A549 (cell line): Measurements from ENCODE around the gene KCNIP3. TPM values are rescaled to one million over a fixed set of nuclear protein-coding genes. Genes with fewer than 3 reads are reported as not detected.

Experiments used
- ATAC-seq, 2 experiments: fragments of 200-7000 bp in 1 of 2; fragments of >200 bp in 1 of 2; cut with Nextera tagmentation in 1 of 2; cut with Tn5 transposase in 1 of 2; 3 replicates each; pipeline versions ENCODE4 v1.8.0 to v1.9.1; 2018 to 2020; ENCODE audit warnings: mild to moderate bottlenecking in 1 of 2, moderate library complexity in 1 of 2
- CTCF ChIA-PET: fragments of 300-600 bp; sonication (Branson Sonifier 250); formaldehyde crosslinking; extraction: SDS; loops from one replicate; lab custom pipeline; 2021; ENCODE audit warnings: antibody characterized with exemption, inconsistent platforms; lab: Yijun Ruan, JAX
- POLR2A ChIA-PET: fragments of 350-600 bp; formaldehyde crosslinking; extraction: SDS; loops from one replicate; lab custom pipeline; 2021; ENCODE audit warnings: antibody characterized with exemption, inconsistent platforms; lab: Yijun Ruan, JAX
- DNase-seq, 2 experiments: peaks; one replicate each; pipeline versions ENCODE4 v3.0.0 to v3.0.0-alpha.2; 2011 to 2016; ENCODE audit warnings: low read depth in 1 of 2, low spot score in 1 of 2
- FAIRE-seq: peaks from 2 replicates; lab custom pipeline; 2011; peaks lifted over from hg19 to GRCh38; lab: Jason Lieb, UNC
- H3K27ac ChIP-seq, 2 experiments: fragments of >200 bp; sonication (Bioruptor Twin); formaldehyde crosslinking; 3 replicates each; pipeline ENCODE4 v1.5.1; 2016 to 2017
- H3K4me1 ChIP-seq: fragments of >200 bp; sonication (Bioruptor Twin); formaldehyde crosslinking; 3 replicates; pipeline ENCODE4 v1.6.1; 2016
- H3K4me2 ChIP-seq: fragments of >200 bp; sonication (Bioruptor Twin); formaldehyde crosslinking; 3 replicates; pipeline ENCODE4 v1.6.1; 2016
- H3K4me3 ChIP-seq: fragments of >200 bp; sonication (Bioruptor Twin); formaldehyde crosslinking; 3 replicates; pipeline ENCODE4 v1.5.1; 2016
- H3K9me3 ChIP-seq: fragments of >200 bp; sonication (Bioruptor Twin); formaldehyde crosslinking; 3 replicates; pipeline ENCODE4 v1.6.1; 2016
- CBX2 ChIP-seq: fragments of 200-600 bp; sonication (generic); IDR thresholded peaks from 2 replicates; pipeline ENCODE4 v1.6.1; 2016; ENCODE audit warnings: low read depth, mild to moderate bottlenecking, borderline replicate concordance
- CHD2 ChIP-seq: fragments of 150-350 bp; IDR thresholded peaks from 2 replicates; pipeline ENCODE4 v1.6.1; 2014; ENCODE audit warnings: low read length; ENCODE audit not compliant: partially characterized antibody
- FOSB ChIP-seq: fragments of 250-450 bp; sonication (Bioruptor Pico); IDR thresholded peaks from 2 replicates; pipeline ENCODE4 v1.5.0; 2020; ENCODE audit warnings: mild to moderate bottlenecking, moderate library complexity
- HEYL ChIP-seq: fragments of 250-450 bp; sonication (Bioruptor Pico); IDR thresholded peaks from 2 replicates; pipeline ENCODE4 v1.8.0; 2021; ENCODE audit warnings: mild to moderate bottlenecking, moderate library complexity
- HOXA7 ChIP-seq: fragments of 250-450 bp; sonication (Bioruptor Pico); IDR thresholded peaks from 2 replicates; pipeline ENCODE4 v1.5.0; 2020; ENCODE audit warnings: mild to moderate bottlenecking, moderate library complexity
- JUN ChIP-seq, 2 experiments: fragments of >200 bp; sonication (Bioruptor Twin); formaldehyde crosslinking; IDR thresholded peaks; 2 replicates in 1 of 2; 3 replicates in 1 of 2; pipeline ENCODE4 v1.6.1; 2016 to 2017
- KDM1A ChIP-seq: fragments of 200-600 bp; sonication (generic); IDR thresholded peaks from 2 replicates; pipeline ENCODE4 v1.6.1; 2016; ENCODE audit warnings: low read depth, mild to moderate bottlenecking
- KDM5A ChIP-seq: fragments of 200-600 bp; sonication (generic); IDR thresholded peaks from 2 replicates; pipeline ENCODE4 v1.6.1; 2016; ENCODE audit warnings: antibody characterized with exemption, mild to moderate bottlenecking
- MAX ChIP-seq: IDR thresholded peaks from 2 replicates; pipeline ENCODE4 v1.6.1; 2012
- NPAS2 ChIP-seq: fragments of 250-450 bp; sonication (Bioruptor Pico); IDR thresholded peaks from 2 replicates; pipeline ENCODE4 v1.8.0; 2022; ENCODE audit warnings: mild to moderate bottlenecking, moderate library complexity, borderline replicate concordance
- PBX3 ChIP-seq: IDR thresholded peaks from 2 replicates; pipeline ENCODE4 v1.6.1; 2012
- REST ChIP-seq: fragments of 200-600 bp; sonication (generic); IDR thresholded peaks from 2 replicates; pipeline ENCODE4 v1.6.1; 2016; ENCODE audit warnings: antibody characterized with exemption, mild to moderate bottlenecking, moderate library complexity
- RNF2 ChIP-seq: fragments of 200-600 bp; sonication (generic); IDR thresholded peaks from 2 replicates; pipeline ENCODE4 v1.6.1; 2016; ENCODE audit warnings: low read depth, mild to moderate bottlenecking, antibody characterized with exemption, moderate library complexity, borderline replicate concordance
- SMC3 ChIP-seq: fragments of >200 bp; sonication (Bioruptor Twin); formaldehyde crosslinking; IDR thresholded peaks from 3 replicates; pipeline ENCODE4 v1.6.1; 2018; ENCODE audit warnings: inconsistent platforms
- SREBF2 ChIP-seq: fragments of 450-650 bp; IDR thresholded peaks from 2 replicates; pipeline ENCODE4 v1.6.1; 2014; ENCODE audit warnings: mild to moderate bottlenecking, moderate library complexity
- TFCP2L1 ChIP-seq: fragments of 250-450 bp; sonication (Bioruptor Pico); IDR thresholded peaks from 2 replicates; pipeline ENCODE4 v1.5.0; 2021; ENCODE audit warnings: mild to moderate bottlenecking
- ZC3H11A ChIP-seq: fragments of 450-650 bp; IDR thresholded peaks from 2 replicates; pipeline ENCODE4 v1.6.1; 2014; ENCODE audit warnings: antibody characterized with exemption, mild to moderate bottlenecking
- WGBS: methylation state at CpG from one replicate; pipeline ENCODE4 v1.1.6; 2017; ENCODE audit errors: missing lambda C conversion rate; 5-methylcytosine and 5-hydroxymethylcytosine counted together
- polyA plus RNA-seq, 4 experiments: library from polyadenylated mRNA; depleted of rRNA in 3 of 4; stranded (reverse); fragments of >200 nt; fragmentation: RNase III in 1 of 4; extraction: RNeasy Plus Mini Kit Qiagen cat#74134 plus additional on column Dnase treatment in 1 of 4; gene quantifications; 2 replicates in 3 of 4; 3 replicates in 1 of 4; pipeline ENCODE4 v1.2.3, GENCODE V29; 2011 to 2017
- TF ChIP-seq, protein P1 (sequence below): fragments of 450-650 bp; IDR thresholded peaks from 2 replicates; pipeline ENCODE4 v1.6.1; 2014; ENCODE audit warnings: antibody characterized with exemption
- TF ChIP-seq, protein P2 (sequence below): fragments of >200 bp; sonication (Bioruptor Twin); formaldehyde crosslinking; IDR thresholded peaks from 2 replicates; pipeline ENCODE4 v1.6.1; 2016

The KCNIP3 gene
- polyA plus RNA-seq, 2 of the 4 experiments (the other 2 are of a cell fraction) = 0.13 to 0.84 TPM

DNA sequence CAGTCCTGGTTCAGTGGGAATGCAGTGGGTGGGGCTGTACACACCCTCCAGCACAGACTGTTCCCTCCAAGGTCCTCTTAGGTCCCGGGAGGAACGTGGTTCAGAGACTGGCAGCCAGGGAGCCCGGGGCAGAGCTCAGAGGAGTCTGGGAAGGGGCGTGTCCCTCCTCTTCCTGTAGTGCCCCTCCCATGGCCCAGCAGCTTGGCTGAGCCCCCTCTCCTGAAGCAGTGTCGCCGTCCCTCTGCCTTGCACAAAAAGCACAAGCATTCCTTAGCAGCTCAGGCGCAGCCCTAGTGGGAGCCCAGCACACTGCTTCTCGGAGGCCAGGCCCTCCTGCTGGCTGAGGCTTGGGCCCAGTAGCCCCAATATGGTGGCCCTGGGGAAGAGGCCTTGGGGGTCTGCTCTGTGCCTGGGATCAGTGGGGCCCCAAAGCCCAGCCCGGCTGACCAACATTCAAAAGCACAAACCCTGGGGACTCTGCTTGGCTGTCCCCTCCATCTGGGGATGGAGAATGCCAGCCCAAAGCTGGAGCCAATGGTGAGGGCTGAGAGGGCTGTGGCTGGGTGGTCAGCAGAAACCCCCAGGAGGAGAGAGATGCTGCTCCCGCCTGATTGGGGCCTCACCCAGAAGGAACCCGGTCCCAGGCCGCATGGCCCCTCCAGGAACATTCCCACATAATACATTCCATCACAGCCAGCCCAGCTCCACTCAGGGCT, 87.9 kb downstream of the KCNIP3 start:
- 50% methylated on average over 6 of the region's 12 CpGs for WGBS
- DNase-seq = no peak
- Histone ChIP-seq H3K9me3 (no peaks in the 10 kb centered on the region), H3K27ac (no peak overlapping the region), H3K4me2 (no peak overlapping the region), H3K4me1 (no peaks in the 10 kb centered on the region), H3K4me3 (no peak overlapping the region)
- CTCF ChIA-PET = interaction anchor here (1.0 to 1.5 kb wide), 3 partner anchors 39 to 309 kb away, joined by 3 to 6 read pairs (median 6); no protein-coding TSS in a partner anchor
- ATAC-seq = no peak
- FAIRE-seq = no peak
- TF ChIP-seq HEYL (no peak), ZC3H11A (no peak), MAX (no peak), CHD2 (no peak), PBX3 (no peak)
- TF ChIP-seq, protein P1, sequence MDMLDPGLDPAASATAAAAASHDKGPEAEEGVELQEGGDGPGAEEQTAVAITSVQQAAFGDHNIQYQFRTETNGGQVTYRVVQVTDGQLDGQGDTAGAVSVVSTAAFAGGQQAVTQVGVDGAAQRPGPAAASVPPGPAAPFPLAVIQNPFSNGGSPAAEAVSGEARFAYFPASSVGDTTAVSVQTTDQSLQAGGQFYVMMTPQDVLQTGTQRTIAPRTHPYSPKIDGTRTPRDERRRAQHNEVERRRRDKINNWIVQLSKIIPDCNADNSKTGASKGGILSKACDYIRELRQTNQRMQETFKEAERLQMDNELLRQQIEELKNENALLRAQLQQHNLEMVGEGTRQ = no peak
- POLR2A ChIA-PET = no interaction called here

- Histone ChIP-seq H3K4me3 (no peak overlapping the region), H3K9me3 (no peaks in the 10 kb centered on the region), H3K4me1 (no peaks in the 10 kb centered on the region), H3K4me2 (no peak overlapping the region), H3K27ac (no peak overlapping the region)
- FAIRE-seq = no peak
- ChIA-PET POLR2A (no interaction called here), CTCF (interaction anchor here (1.0 to 1.4 kb wide), 2 partner anchors 40 to 309 kb away, joined by 3 to 6 read pairs; no protein-coding TSS in a partner anchor)
- 79% methylated on average over 9 of the region's 12 CpGs for WGBS
- no peak for DNase-seq
- ATAC-seq = no peak
- TF ChIP-seq JUN (IDR thresholded peaks at IDR 0.05) (no peak), HOXA7 (CRISPR knock-in tag) (no peak), TFCP2L1 (CRISPR knock-in tag) (no peak), SMC3 (no peak), KDM1A (no peak), SREBF2 (no peak), KDM5A (no peak), FOSB (no peak), RNF2 (no peak), CBX2 (no peak), NPAS2 (CRISPR knock-in tag) (no peak), ZC3H11A (no peak), REST (no peak)
- TF ChIP-seq, protein P2, sequence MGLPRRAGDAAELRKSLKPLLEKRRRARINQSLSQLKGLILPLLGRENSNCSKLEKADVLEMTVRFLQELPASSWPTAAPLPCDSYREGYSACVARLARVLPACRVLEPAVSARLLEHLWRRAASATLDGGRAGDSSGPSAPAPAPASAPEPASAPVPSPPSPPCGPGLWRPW = no peak
- TF ChIP-seq, protein P1 = no peak
These were observed 88.4 kb downstream of the KCNIP3 start for GRCh38 chr2:95385570-95385984.
